Mesenchymal stem cell (in vitro differentiated cells and primary cell): ENCODE results near the gene STOX2.
A peak's percentile ranks its signal among the peaks of the same experiment; 100 is the strongest.

ENCODE experiments used
- DNase-seq: peaks from one replicate; pipeline ENCODE4 v3.0.0-alpha.2; 2013
- H2AFZ ChIP-seq: one replicate; pipeline ENCODE4 v1.6.1; 2013; ENCODE audit warnings: low read depth, mild to moderate bottlenecking, control low read depth, inconsistent platforms, low read length, moderate library complexity
- H2AK5ac ChIP-seq: 2 replicates; pipeline ENCODE4 v1.6.1; 2013; ENCODE audit warnings: low read length, moderate library complexity, mild to moderate bottlenecking, inconsistent platforms; ENCODE audit not compliant: severe bottlenecking
- H2BK120ac ChIP-seq: one replicate; pipeline ENCODE4 v1.6.1; 2013; ENCODE audit warnings: low read depth, mild to moderate bottlenecking, inconsistent platforms, low read length, moderate library complexity
- H2BK12ac ChIP-seq, 2 experiments: one replicate each; pipeline ENCODE4 v1.6.1; 2013; ENCODE audit warnings: inconsistent platforms in 2 of 2, low read length in 2 of 2, mild to moderate bottlenecking in 2 of 2, moderate library complexity in 2 of 2, control low read depth in 1 of 2
- H2BK15ac ChIP-seq: one replicate; pipeline ENCODE4 v1.6.1; 2013; ENCODE audit warnings: mild to moderate bottlenecking, low read depth, inconsistent platforms; ENCODE audit not compliant: poor library complexity, severe bottlenecking
- H2BK5ac ChIP-seq: 2 replicates; pipeline ENCODE4 v1.6.1; 2013; ENCODE audit warnings: low read depth, mild to moderate bottlenecking, low read length, control low read depth, inconsistent platforms; ENCODE audit not compliant: poor library complexity, severe bottlenecking
- H3K14ac ChIP-seq, 2 experiments: one replicate each; pipeline ENCODE4 v1.6.1; 2013; ENCODE audit warnings: inconsistent platforms in 2 of 2, low read length in 2 of 2, control low read depth in 1 of 2, mild to moderate bottlenecking in 1 of 2, moderate library complexity in 1 of 2
- H3K18ac ChIP-seq, 2 experiments: one replicate each; pipeline ENCODE4 v1.6.1; 2013; ENCODE audit warnings: inconsistent platforms in 2 of 2, low read length in 2 of 2, control low read depth in 1 of 2, low read depth in 1 of 2, mild to moderate bottlenecking in 1 of 2
- H3K23ac ChIP-seq, 2 experiments: one replicate each; pipeline ENCODE4 v1.6.1; 2013; ENCODE audit warnings: inconsistent platforms in 2 of 2, low read length in 2 of 2, mild to moderate bottlenecking in 2 of 2, moderate library complexity in 2 of 2, control low read depth in 1 of 2
- H3K27ac ChIP-seq: 2 replicates; pipeline ENCODE4 v1.5.1; 2013; ENCODE audit warnings: mild to moderate bottlenecking, moderate library complexity, low read length, control low read depth, inconsistent platforms; ENCODE audit not compliant: poor library complexity, severe bottlenecking
- H3K27me3 ChIP-seq, 2 experiments: 2 replicates each; pipeline versions ENCODE4 v1.6.1 to v1.7.0; 2013; ENCODE audit warnings: low read length in 2 of 2, mild to moderate bottlenecking in 2 of 2, moderate library complexity in 2 of 2, control low read depth in 1 of 2, inconsistent platforms in 1 of 2; ENCODE audit not compliant: control insufficient read depth in 1 of 2, insufficient read depth in 1 of 2
- H3K36me3 ChIP-seq, 2 experiments: 2 replicates each; pipeline versions ENCODE4 v1.6.1 to v1.7.0; 2013; ENCODE audit warnings: low read length in 2 of 2, control low read depth in 1 of 2, inconsistent platforms in 1 of 2, low read depth in 1 of 2, mild to moderate bottlenecking in 1 of 2; ENCODE audit not compliant: insufficient read depth in 2 of 2, control insufficient read depth in 1 of 2
- H3K4ac ChIP-seq, 2 experiments: one replicate each; pipeline ENCODE4 v1.6.1; 2013; ENCODE audit warnings: inconsistent platforms in 2 of 2, low read length in 2 of 2, mild to moderate bottlenecking in 2 of 2, moderate library complexity in 2 of 2, control low read depth in 1 of 2, low read depth in 1 of 2
- H3K4me1 ChIP-seq: 2 replicates; pipeline ENCODE4 v1.6.1; 2013; ENCODE audit warnings: low read depth, low read length, control low read depth; ENCODE audit not compliant: control insufficient read depth, insufficient read depth
- H3K4me2 ChIP-seq: 2 replicates; pipeline ENCODE4 v1.6.1; 2013; ENCODE audit warnings: low read length, mild to moderate bottlenecking, inconsistent platforms; ENCODE audit not compliant: poor library complexity, severe bottlenecking
- H3K4me3 ChIP-seq, 2 experiments: 2 replicates each; pipeline versions ENCODE4 v1.5.1 to v1.7.0; 2013; ENCODE audit warnings: low read length in 2 of 2, mild to moderate bottlenecking in 2 of 2, control low read depth in 1 of 2, low read depth in 1 of 2; ENCODE audit not compliant: insufficient read depth in 1 of 2
- H3K79me1 ChIP-seq: replicated peaks from 2 replicates; pipeline ENCODE4 v1.6.1; 2013; ENCODE audit warnings: mild to moderate bottlenecking, control low read depth, low read length, inconsistent platforms; ENCODE audit not compliant: poor library complexity, severe bottlenecking
- H3K9ac ChIP-seq: 2 replicates; pipeline ENCODE4 v1.7.0; 2013; ENCODE audit warnings: mild to moderate bottlenecking, low read length, moderate library complexity
- H3K9me3 ChIP-seq: 2 replicates; pipeline ENCODE4 v1.7.0; 2013; ENCODE audit warnings: mild to moderate bottlenecking, low read length; ENCODE audit not compliant: control insufficient read depth
- H4K8ac ChIP-seq: one replicate; pipeline ENCODE4 v1.6.1; 2013; ENCODE audit warnings: inconsistent platforms, mild to moderate bottlenecking, low read length, moderate library complexity
- H4K91ac ChIP-seq: one replicate; pipeline ENCODE4 v1.6.1; 2013; ENCODE audit warnings: mild to moderate bottlenecking, low read length, inconsistent platforms
- WGBS: methylation state at CpG from one replicate; pipeline ENCODE4 v1.1.7; 2013; ENCODE audit warnings: mixed read lengths; 5-methylcytosine and 5-hydroxymethylcytosine counted together

STOX2 gene

DNA sequence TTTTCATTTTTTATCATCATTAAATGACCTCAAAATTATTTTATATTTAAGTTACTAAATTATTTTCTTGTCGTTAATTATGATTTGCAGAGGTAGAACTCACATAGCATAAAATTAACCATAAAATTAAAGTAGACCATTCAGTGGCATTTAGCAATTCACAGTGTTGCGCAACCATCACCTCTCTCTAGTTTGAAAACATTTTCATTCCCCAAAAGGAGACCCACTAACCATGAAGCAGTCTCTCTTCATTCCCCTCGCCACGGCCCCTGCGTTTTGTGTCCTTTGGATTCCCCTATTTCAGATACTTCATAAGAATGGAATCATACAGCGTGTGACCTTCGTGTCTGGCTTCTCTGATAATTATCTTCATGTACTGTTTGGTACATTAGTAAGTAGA lies 157.7 kb downstream of the STOX2 start:
- H3K4me2 ChIP-seq: no peak overlapping the region
- H3K14ac ChIP-seq: no peak overlapping the region
- no peak overlapping the region for H3K27ac ChIP-seq
- H2AK5ac ChIP-seq: no peak overlapping the region
- H3K23ac ChIP-seq: no peak overlapping the region
- no peaks in the 10 kb centered on the region for H3K36me3 ChIP-seq
- no peak overlapping the region for H2BK5ac ChIP-seq
- H3K18ac ChIP-seq: no peak overlapping the region
- no peaks in the 10 kb centered on the region for H3K79me1 ChIP-seq
- H2BK15ac ChIP-seq: no peak overlapping the region
- peaks cover 3% of the 10 kb centered on the region for H3K9me3 ChIP-seq
- no peak overlapping the region for H2BK120ac ChIP-seq
- no peak overlapping the region for H4K8ac ChIP-seq
- H3K4me1 ChIP-seq: no peaks in the 10 kb centered on the region
- H3K9ac ChIP-seq: no peak overlapping the region
- WGBS: 75% methylated on average over 7 of the region's 7 CpGs
- no peak overlapping the region for H3K4me3 ChIP-seq
- no peak overlapping the region for H2AFZ ChIP-seq
- H4K91ac ChIP-seq: no peak overlapping the region
- no peak overlapping the region for H3K4ac ChIP-seq
- H3K27me3 ChIP-seq: no peaks in the 10 kb centered on the region
- H2BK12ac ChIP-seq: no peak overlapping the region
- DNase-seq: no peak

DNA sequence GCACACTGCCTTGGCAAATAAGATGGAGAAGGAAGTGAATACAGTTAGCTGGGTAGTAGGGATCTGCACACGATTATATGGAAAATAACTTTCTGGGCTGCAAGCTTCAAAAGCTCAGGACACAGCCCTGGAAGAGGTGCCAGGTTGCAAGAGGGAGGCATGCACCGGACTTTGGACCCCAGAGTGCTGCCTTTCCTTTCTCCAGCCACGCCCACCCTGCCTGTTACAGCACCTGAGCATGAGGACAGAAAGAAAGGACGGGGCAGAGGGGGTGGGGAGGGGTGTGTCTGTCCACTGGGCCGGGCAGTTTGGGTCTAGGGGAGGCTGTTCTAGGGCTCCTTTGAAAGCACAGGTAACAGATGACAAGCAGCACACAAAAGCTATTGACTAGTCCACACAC lies 159.8 kb downstream of the STOX2 start:
- H3K9me3 ChIP-seq: peaks cover 2% of the 10 kb centered on the region
- H3K4me1 ChIP-seq: no peaks in the 10 kb centered on the region
- DNase-seq: no peak
- H4K8ac ChIP-seq: no peak overlapping the region
- no peak overlapping the region for H3K4me3 ChIP-seq
- H3K9ac ChIP-seq: no peak overlapping the region
- H2AK5ac ChIP-seq: no peak overlapping the region
- H3K18ac ChIP-seq: no peak overlapping the region
- H4K91ac ChIP-seq: no peak overlapping the region
- no peak overlapping the region for H3K23ac ChIP-seq
- 65% methylated on average over 3 of the region's 5 CpGs for WGBS
- no peaks in the 10 kb centered on the region for H3K36me3 ChIP-seq
- no peak overlapping the region for H2BK5ac ChIP-seq
- H3K27me3 ChIP-seq: no peaks in the 10 kb centered on the region
- H2BK12ac ChIP-seq: no peak overlapping the region
- no peak overlapping the region for H3K14ac ChIP-seq
- H3K4ac ChIP-seq: no peak overlapping the region
- no peak overlapping the region for H2AFZ ChIP-seq
- H3K4me2 ChIP-seq: no peak overlapping the region
- H3K79me1 ChIP-seq: no peaks in the 10 kb centered on the region
- no peak overlapping the region for H2BK120ac ChIP-seq
- H3K27ac ChIP-seq: no peak overlapping the region
- no peak overlapping the region for H2BK15ac ChIP-seq

DNA sequence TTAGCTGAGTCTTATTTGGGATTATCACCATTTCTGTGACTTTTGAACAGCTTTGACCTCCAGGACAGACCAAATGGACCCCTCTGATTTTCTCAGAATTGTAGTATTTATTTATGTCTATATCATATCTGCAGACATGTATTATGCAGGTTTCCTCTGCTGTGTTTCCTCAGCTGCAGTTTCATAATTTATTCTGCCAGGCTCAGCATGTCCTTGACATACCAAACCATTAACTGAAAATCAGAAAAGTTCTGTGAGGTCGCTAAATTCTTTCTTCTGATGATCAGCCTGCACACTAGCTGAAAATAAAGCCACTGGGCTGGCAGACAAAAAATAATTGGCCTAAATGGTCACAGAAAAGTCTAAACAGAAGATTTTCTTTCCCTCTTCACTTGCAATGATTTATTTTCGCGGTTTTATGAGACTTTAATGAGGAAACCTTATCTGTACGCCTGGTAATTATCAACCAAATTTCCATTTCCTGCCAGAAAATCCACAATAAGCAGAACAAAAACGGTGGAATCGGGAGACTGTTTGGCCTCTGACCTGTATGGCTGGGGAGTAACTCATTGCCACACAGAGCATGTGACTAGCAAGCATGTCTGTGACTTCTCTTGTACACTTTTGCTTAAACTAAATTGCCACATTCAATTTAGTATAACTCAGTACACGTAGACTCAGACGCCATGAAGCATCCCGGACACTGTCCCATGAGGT lies 161.6 kb downstream of the STOX2 start:
- Histone ChIP-seq H3K18ac (no peak overlapping the region), H2BK15ac (no peak overlapping the region), H3K27ac (no peak overlapping the region), H3K79me1 (no peaks in the 10 kb centered on the region), H3K14ac (no peak overlapping the region), H2BK5ac (no peak overlapping the region), H4K8ac (no peak overlapping the region), H2BK120ac (no peak overlapping the region), H3K4ac (no peak overlapping the region), H2AFZ (no peak overlapping the region), H3K9ac (no peak overlapping the region), H3K27me3 (no peaks in the 10 kb centered on the region), H3K23ac (no peak overlapping the region), H3K4me3 (no peak overlapping the region), H3K4me1 (no peaks in the 10 kb centered on the region), H3K4me2 (no peak overlapping the region), H3K9me3 (peaks cover 9% of the 10 kb centered on the region), H3K36me3 (no peaks in the 10 kb centered on the region), H2AK5ac (no peak overlapping the region), H4K91ac (no peak overlapping the region), H2BK12ac (no peak overlapping the region)
- 46% methylated on average over 8 of the region's 9 CpGs for WGBS
- peak; percentile 55 for DNase-seq

DNA sequence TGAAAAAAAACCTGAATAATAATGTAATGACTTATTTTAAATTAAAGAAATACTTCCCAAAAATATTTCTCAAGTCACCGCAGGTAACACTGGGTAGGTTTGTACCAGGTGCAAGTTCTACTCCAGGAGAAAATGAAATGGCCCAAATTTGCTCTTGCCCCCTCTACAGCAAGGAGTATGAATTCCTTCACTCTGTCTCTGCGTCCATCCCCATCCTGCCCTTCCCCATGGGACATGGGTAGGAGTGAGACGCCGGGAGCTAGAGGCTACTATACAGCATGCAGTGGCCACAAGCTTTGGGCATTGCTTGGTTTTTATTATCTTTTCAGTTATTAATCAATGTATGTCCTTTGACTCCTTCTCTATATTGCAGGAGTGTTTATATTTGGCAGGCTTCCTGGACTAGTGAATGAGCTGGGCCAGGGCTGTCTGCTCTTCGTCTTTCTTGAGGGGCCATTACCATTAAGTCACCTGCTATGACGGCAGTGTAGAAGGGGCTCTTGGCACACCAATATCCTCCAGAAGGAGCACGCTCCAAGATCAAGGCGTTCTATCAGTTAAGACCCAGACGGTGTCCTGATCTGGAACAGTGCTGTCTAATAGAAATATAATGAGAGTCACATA lies 162.9 kb downstream of the STOX2 start:
- no peak overlapping the region for H2AK5ac ChIP-seq
- no peak overlapping the region for H2BK120ac ChIP-seq
- H3K27ac ChIP-seq: no peak overlapping the region
- H3K18ac ChIP-seq: no peak overlapping the region
- H3K4me3 ChIP-seq: no peak overlapping the region
- H3K9me3 ChIP-seq: peaks cover 22% of the 10 kb centered on the region
- no peak overlapping the region for H4K91ac ChIP-seq
- peak; percentile 12 for DNase-seq
- H3K4me2 ChIP-seq: no peak overlapping the region
- no peak overlapping the region for H3K4ac ChIP-seq
- no peaks in the 10 kb centered on the region for H3K27me3 ChIP-seq
- no peak overlapping the region for H2BK15ac ChIP-seq
- no peak overlapping the region for H2BK5ac ChIP-seq
- 53% methylated on average over 7 of the region's 9 CpGs for WGBS
- H2AFZ ChIP-seq: no peak overlapping the region
- H3K36me3 ChIP-seq: no peaks in the 10 kb centered on the region
- H3K79me1 ChIP-seq: no peaks in the 10 kb centered on the region
- H3K9ac ChIP-seq: no peak overlapping the region
- H3K4me1 ChIP-seq: no peaks in the 10 kb centered on the region
- H3K14ac ChIP-seq: no peak overlapping the region
- H2BK12ac ChIP-seq: no peak overlapping the region
- no peak overlapping the region for H4K8ac ChIP-seq
- no peak overlapping the region for H3K23ac ChIP-seq
